ENCODE data around the gene TNXB.
A peak's percentile ranks its signal among the peaks of the same experiment; 100 is the strongest.
"Not testable (repeated sequence)": the region's sequence is repeated elsewhere in the genome, so short reads cannot be mapped to it uniquely, and the experiment has no call there.

TNXB gene

GRCh38 chr6:32112431-32112980, 3.4 kb upstream of the TNXB start:
- DNase-seq: no peak

- no peak for DNase-seq
These were observed 2.4 kb upstream of the TNXB start for GRCh38 chr6:32111424-32112066.

DNA sequence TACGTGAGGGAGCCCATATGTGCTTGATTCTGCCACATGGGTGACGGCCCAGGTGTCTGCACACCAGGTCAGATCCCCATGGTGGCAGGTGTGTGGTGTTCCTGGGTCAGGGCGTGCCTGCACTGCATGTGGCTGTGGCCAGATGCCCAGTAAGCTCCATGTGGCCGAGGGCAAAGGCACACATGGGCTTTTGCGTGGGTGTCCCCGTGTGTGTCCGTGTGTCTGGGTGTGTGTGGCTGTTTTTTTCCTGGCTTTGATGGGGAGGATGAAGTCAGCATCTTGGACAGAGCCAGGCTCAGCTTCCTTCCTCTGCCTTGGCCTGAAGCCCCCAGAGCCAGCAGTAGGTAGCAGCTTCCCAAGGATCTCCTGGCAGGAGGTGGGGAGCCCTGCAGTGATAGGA, 1.5 kb upstream of the TNXB start:
- DNase-seq: no peak

- no peak for DNase-seq
These were observed 625 bp upstream of the TNXB start for GRCh38 chr6:32109765-32110160.

- no peak for DNase-seq
These were observed 418 bp downstream of the TNXB start for GRCh38 chr6:32108727-32109113.

DNA sequence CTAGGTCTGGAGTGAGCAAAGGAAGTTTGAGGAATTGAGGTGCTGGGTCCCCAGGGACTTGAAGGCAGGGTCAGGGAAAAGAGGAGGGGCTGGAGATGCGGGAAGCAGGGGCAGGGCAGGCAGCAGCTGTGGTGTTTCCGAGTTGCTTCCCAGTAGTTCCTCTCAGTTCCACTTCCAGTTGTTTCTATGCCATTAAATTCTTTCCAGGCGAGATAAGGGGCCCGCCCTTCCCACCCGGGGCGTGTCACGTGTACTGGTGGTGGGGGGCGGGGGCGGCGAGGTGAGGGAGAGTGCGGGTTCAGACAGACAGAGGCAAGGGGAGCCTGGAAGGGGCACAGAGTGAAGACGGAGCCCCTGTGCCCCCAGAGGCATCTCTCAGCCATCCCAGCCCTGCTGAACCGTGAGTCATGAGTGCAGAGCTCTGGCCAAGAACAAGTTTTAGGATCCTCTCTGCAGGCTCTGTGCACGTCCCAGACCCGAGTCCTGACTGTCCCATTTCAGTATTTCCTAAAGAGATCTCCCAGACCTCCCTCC, 977 bp downstream of the TNXB start:
- no peak for DNase-seq

- DNase-seq: peak in 1 of 51 donors; percentile 16
These were observed 1.7 kb downstream of the TNXB start for GRCh38 chr6:32107406-32107805.

GRCh38 chr6:32105433-32105832, 3.7 kb downstream of the TNXB start:
- no peak for DNase-seq

DNA sequence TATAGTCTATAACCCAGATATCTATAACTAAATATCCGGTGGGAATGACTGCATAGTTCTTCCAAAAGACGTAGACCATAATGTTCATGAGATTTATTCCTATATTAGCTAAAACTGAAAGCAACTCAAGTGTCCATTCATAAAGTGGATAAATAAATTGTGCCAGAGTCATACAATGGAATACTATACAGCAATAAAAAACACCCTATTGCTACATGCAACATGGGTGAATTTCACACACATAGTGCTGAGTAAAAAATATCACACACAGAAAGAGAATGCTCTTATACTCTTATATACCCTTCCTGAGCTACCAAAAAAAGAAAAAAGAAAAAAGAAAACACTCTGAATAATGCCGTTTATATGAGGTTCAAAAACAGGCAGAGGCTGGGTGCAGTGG, 6.9 kb downstream of the TNXB start:
- DNase-seq: no peak

DNA sequence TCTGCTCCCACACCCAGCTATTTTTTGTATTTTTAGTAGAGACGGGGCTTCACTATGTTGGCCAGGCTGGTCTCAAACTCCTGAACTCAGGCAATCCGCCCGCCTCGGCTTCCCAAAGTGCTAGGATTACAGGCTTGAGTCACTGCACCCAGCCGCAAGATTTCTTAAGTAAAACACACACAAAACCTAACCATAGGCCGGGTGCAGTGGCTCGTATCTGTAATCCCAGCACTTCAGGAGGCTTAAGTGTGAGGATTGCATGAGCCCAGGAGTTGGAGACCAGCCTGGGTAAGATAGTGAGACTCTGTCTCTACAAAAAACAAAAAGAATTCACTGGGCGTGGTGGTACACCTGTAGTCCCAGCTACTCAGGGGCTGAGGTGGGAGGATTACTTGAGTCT, 8.9 kb downstream of the TNXB start:
- DNase-seq: not testable (repeated sequence)

GRCh38 chr6:32097364-32097763, 11.8 kb downstream of the TNXB start:
- DNase-seq: no peak

DNA sequence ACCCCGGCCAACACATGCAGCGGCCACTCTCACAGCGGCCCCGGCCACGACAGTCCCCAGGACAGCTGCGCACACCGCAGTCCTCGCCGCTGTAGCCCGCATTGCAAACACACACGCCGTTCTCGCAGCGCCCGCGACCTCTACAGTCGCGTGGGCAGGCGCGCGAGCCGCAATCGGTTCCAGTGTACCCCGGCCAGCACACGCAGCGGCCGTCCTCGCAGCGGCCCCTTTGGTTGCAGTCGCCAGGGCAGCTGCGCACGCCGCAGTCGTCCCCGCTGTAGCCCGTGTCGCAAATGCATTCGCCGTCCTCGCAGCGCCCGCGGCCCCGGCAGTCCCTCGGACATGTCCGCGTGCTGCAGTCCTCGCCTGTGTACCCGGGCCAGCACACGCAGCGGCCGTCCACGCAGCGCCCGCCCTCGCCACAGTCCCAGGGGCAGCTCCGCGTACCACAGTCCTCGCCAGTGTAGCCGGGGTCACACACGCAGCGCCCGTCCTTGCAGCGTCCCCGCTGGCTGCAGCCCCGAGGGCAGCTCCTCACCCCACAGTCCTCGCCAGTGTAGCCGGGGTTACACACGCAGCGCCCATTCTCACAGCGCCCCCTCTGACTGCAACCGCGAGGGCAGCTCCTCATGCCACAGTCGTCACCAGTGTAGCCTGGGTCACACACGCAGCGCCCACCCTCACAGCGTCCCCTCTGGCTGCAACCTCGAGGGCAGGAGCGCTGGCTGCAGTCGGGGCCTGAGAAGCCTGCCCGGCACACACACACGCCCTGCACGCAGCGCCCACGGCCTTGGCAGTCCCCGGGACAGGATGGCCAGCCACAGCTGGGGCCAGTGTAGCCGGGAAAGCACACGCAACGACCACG, 12.5 kb downstream of the TNXB start:
- no peak for DNase-seq

DNA sequence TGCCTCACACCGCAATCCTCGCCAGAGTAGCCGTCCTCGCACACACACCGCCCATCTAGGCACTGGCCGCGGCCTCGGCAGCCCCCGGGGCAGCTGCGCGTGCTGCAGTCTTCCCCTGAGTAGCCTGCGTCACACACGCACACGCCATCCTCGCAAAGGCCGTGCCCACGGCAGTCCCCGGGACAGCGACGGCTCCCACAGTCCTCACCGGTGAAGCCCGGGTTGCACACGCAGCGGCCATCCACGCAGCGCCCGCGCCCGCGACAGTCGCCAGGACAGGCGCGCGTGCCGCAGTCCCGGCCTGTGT, 13.1 kb downstream of the TNXB start:
- DNase-seq: no peak

DNA sequence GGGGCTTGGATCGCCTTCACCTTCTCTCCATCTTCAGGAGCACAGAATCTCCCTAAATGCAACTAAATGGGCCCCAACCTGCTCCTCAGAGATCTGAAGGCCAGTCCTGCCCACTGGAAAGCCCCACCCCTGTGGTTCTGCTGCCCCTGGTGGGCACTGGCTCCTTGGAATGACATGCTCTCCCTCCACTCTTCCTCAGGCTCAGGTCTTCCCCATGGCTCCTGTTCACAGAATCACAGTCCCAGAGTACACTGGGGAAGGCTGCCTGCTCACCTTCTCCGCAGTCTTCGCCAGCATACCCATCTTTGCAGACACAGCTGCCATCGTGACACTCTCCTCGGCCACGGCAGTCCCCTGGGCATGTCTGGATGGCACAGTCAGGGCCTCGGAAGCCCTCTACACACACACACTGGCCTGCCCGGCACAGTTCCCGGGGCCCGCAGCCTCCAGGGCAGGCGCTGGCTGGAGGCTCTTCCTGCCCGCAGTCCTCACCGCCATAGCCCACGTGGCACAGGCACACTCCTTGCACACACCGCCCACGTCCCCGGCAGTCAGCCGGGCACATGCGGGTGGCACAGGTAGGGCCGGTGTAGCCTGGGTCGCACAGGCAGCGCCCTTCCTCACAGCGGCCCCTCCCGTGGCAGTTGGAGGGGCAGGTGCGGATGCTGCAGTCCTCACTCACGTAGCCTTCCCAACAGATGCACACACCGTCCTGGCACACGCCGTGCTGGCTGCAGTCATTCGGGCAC, 13.6 kb downstream of the TNXB start:
- DNase-seq: no peak

DNA sequence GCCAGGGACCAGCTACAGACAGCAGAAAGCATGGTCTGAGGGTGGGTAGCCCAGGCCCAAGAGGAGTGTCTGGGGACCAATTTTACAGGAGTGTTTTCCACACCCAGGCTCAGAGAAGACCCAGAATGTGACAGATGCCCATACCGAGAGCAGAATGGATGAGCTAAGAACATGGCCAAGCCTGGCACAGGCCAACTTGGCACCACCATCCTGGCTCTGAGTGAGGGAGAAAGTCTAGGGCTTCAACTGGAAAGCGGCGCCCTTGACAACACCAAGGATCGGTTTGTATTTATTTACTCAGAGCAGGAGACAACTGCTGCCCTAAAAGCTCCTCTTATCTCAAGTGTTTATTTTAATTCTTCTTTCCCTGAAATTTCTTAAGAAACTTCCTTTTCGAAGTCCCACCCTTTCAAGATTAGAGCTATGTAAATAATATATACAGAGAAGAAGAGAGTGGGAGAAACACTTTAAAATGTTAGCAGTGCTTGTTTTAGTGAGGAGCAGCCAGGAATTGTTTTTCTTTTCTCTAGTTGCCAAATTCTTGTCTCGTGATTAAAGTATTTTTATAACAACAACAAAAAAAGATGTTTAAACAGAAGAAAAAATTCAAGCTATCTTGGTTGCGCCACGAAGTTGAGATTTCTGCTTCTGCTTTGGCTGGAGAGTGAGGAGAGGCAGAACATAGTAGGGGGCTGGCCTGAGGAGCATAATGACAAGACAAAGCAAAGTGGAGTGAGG, 16.2 kb downstream of the TNXB start:
- peak in 22 of 51 donors; percentile 6 to 56 (median 28) for DNase-seq

DNA sequence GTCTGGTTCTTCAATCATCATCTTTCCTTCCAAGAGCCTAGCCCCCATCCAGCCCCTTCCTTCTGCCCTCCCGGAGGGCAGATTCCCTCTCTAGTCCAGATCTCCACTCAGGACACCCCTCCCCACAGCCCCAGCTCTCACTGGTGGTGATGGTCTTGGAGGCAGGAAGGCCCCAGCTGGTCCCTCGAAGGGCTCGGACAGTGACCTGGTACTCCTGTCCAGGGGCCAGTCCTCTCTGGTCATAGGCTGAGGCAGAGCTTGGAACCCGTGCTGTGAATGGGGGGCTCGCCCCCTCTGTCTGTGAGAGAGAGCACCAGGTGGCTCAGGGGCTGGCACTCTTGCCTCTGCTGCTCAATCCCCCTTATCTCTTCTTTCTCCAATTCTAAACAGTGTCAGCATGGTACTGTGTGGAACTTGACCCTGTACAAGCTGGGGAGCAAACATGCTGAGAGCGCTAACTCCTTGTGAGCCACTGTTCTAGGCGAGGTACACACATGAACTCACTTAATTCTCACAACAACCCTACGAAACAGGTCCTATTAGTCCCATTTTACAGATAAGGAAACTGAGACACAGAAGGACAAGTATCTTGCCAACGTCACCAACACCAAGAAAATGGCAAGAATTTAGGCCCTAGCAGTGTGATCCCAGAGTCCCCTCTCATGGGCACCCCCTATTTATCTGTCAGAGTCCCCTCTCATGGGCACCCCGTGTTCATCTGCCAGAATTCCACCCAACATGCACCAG, 19.9 kb downstream of the TNXB start:
- no peak for DNase-seq

DNA sequence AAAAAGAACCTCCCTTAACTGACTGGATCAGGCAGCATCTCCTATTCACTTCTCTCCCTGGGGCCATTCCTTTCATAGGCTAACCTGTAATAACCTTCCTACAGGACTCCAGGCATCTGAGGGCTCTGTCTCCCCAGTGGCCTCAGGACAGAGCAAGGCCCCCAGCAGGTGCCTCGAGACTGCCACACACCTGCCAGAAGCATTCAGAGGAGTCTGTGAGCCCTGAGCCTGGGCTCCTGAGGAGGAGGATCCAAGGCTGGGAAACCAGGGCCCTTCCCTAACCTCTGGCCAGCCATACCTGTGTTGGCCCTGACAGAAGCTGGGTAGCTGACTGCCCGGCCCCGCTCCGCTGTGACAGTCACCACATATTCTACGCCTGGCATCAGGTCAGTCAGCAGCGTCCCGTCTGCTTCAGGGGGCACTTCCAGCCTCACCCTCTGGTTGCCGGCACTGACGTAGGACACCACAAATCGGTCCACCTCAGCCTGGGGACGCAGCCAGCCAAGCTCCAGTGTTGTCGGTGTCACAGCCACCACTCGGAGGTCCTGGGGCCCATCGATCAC, 20.6 kb downstream of the TNXB start:
- no peak for DNase-seq

DNA sequence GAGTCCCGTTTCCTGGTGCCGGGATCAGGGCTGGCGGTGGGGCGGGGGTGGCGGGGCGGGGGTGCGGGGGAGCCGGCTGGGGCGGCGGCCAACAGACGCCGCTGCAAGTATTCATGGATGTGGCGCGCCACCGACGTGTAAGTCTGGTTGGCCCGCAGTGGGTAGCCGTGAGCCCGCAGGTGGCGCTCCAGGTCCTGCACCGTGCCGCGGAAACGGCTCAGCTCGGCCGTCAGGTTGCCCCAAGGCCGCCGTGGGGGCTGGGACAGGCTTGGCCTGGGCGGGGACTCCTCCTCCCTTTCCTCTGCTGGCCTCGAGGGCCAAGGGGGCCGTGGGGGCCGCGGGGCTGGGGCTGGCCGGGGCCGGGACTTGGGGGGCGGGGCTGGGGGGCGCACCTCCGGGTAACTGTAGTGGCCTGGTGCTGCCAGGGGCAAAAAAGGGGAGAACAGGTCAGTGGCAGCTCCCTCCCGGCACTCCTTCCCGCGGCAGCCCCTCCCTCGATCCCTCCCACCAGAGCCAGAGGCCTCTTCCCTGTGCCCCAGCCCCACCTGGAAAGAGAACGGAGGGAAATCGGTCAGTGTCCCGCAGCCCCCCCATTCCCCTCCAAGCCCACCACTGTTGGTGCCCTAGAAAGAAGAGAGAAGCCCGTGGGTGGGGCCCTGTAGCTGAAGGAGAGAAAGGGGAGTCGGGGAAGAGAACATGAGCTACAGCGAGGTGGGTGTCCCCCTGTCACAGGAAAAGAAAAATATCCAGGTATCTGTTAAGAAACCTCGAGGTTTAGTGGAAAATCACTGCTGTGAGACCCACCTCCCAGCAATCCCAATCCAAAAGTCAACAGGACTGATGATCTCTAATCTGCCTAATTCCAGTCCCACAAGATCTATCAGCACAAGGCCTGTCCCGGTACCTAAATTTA, 21.3 kb downstream of the TNXB start:
- peak in 21 of 51 donors; percentile 4 to 50 (median 19) for DNase-seq

All from hypothalamus (tissue), 51 donors.